ENCODE measurements around the gene CGB2.

Gene CGB2

DNA sequence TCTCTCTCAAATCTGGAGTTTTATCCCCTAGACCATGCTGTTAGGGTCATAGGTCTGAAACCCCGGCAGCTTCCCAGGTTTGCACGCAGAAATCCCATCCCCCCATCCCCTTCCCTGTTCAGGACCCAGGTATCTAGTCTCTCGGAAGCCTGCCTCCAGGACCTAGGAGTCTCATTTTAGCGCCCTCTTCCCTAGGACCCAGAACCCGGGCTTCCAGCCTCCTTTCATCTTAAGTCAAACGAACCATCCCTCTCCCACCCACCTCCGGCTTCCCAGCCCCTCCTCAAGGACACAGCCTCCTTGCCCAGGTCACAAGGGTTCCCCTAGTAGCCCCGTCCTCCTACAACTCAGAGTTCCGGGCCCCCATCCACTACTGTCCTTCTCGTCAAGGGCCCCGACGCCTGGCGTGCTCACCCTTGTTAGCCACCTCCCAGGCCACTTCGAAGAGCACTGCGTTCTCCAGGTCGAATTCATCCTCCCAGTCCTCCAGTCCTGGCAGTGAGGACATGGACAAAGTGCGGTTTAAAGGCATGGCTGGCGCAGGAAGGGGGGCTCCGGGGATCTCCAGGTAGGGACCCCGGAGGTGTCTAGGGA is 39.0 kb upstream of the CGB2 start:
- Histone ChIP-seq H3K27ac (peak overlapping the region; percentile 65), H3K36me3 (replicated peaks) (peaks cover 18% of the 10 kb centered on the region), H3K4me3 (ENCODE audit: low read depth, low read length) (peak overlapping the region; percentile 91), H3K27me3 (replicated peaks) (no peaks in the 10 kb centered on the region)
- TF ChIP-seq, protein P1, sequence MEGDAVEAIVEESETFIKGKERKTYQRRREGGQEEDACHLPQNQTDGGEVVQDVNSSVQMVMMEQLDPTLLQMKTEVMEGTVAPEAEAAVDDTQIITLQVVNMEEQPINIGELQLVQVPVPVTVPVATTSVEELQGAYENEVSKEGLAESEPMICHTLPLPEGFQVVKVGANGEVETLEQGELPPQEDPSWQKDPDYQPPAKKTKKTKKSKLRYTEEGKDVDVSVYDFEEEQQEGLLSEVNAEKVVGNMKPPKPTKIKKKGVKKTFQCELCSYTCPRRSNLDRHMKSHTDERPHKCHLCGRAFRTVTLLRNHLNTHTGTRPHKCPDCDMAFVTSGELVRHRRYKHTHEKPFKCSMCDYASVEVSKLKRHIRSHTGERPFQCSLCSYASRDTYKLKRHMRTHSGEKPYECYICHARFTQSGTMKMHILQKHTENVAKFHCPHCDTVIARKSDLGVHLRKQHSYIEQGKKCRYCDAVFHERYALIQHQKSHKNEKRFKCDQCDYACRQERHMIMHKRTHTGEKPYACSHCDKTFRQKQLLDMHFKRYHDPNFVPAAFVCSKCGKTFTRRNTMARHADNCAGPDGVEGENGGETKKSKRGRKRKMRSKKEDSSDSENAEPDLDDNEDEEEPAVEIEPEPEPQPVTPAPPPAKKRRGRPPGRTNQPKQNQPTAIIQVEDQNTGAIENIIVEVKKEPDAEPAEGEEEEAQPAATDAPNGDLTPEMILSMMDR (IDR thresholded peaks at IDR 0.05; ENCODE audit: low read depth, low read length, missing control alignments), result no peak
- in situ Hi-C loops (cut with HindIII; ENCODE audit: low pct_ligation_motif_present, low sequenced_read_pairs), result no loop called here
- DNase-seq, result no peak

- Histone ChIP-seq H3K36me3 (replicated peaks) (peaks cover 14% of the 10 kb centered on the region), H3K4me3 (ENCODE audit: low read depth, low read length) (peak within 1 kb of the TSS; percentile 91), H3K27me3 (replicated peaks) (no peaks in the 10 kb centered on the region), H3K27ac (peak within 1 kb of the TSS; percentile 66)
- DNase-seq, result peak; percentile 99
- in situ Hi-C loops (cut with HindIII; ENCODE audit: low pct_ligation_motif_present, low sequenced_read_pairs), result no loop called here
- TF ChIP-seq, protein P1 (IDR thresholded peaks at IDR 0.05; ENCODE audit: low read depth, low read length, missing control alignments), result peak; percentile 84
Measured at GRCh38 chr19:48993175-48994034, 38.3 kb upstream of the CGB2 start, which contains the start of the genes GYS1 and RUVBL2. TSS of gene GYS1 (minus strand) at chr19:48993309. CDS start at chr19:48993112, 197 bp downstream. TSS of gene RUVBL2 (plus strand) at chr19:48993887. CDS start at chr19:48993912, 25 bp downstream.

- in situ Hi-C loops (cut with HindIII; ENCODE audit: low pct_ligation_motif_present, low sequenced_read_pairs), result no loop called here
- DNase-seq, result no peak
- TF ChIP-seq, protein P1 (IDR thresholded peaks at IDR 0.05; ENCODE audit: low read depth, low read length, missing control alignments), result no peak
- Histone ChIP-seq H3K4me3 (ENCODE audit: low read depth, low read length) (peak overlapping the region; percentile 86), H3K27ac (peak overlapping the region; percentile 66), H3K36me3 (replicated peaks) (peaks cover 8% of the 10 kb centered on the region), H3K27me3 (replicated peaks) (no peaks in the 10 kb centered on the region)
Measured at GRCh38 chr19:48994035-48994386, 37.7 kb upstream of the CGB2 start.

GRCh38 chr19:48997972-48998371 is 33.7 kb upstream of the CGB2 start:
- H3K27ac ChIP-seq, result no peak overlapping the region
- DNase-seq, result peak; percentile 66
- H3K36me3 ChIP-seq (replicated peaks), result peaks cover 14% of the 10 kb centered on the region
- TF ChIP-seq, protein P1 (IDR thresholded peaks at IDR 0.05; ENCODE audit: low read depth, low read length, missing control alignments), result peak; percentile 80
- H3K4me3 ChIP-seq (ENCODE audit: low read depth, low read length), result no peak overlapping the region
- in situ Hi-C loops (cut with HindIII; ENCODE audit: low pct_ligation_motif_present, low sequenced_read_pairs), result no loop called here
- no peaks in the 10 kb centered on the region for H3K27me3 ChIP-seq (replicated peaks)

DNA sequence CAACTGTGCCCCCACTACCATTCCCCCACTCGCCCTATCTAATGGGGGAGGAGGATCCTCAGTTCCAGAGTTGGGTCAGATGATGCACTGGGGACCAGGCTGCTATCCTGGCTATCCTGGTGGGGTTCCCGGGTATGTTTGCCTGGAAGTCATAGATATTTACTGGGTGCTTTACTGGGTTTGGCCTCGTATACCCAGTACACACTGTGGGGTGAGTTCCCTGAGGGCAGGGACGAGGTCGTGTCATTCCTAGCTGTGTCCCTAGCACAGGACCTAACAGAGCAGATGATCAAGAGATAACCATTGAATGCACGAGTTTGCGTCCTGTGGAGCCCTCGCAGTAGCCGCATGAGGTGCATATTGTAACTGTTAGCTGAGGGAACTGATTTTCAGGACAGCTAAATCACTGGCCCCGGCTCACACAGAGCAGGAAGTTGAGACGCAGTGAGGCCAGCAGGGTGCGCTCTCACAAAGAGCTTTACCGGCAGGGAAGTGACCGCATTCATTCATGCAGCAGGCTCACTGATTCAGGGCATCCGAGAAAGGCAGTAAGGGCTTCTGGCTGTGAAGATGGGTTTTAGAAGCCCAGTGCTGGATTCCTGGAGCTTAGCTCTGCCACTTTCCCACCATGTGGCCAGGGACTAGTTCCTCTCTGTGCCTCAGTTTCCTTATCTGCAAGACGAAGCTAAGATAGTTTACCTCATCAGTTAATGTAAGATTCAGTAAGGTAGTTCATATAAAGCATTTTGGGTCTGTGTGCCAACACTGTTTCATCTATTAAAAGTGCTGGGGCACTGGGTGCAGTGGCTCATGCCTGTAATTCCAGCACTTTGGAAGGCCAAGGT is 32.0 kb upstream of the CGB2 start:
- Histone ChIP-seq H3K36me3 (replicated peaks) (peaks cover 28% of the 10 kb centered on the region), H3K4me3 (ENCODE audit: low read depth, low read length) (no peak overlapping the region), H3K27me3 (replicated peaks) (no peaks in the 10 kb centered on the region), H3K27ac (no peak overlapping the region)
- TF ChIP-seq, protein P1 (IDR thresholded peaks at IDR 0.05; ENCODE audit: low read depth, low read length, missing control alignments), result peak; percentile 90
- in situ Hi-C loops (cut with HindIII; ENCODE audit: low pct_ligation_motif_present, low sequenced_read_pairs), result no loop called here
- peak; percentile 72 for DNase-seq

Measured in brain microvascular endothelial cell (primary cell).